Activated naive CD8-positive, alpha-beta T cell treated with anti-CD3 and anti-CD28 coated beads, Interleukin-2, amount 50 U/mL, for 24 hours (primary cell): ENCODE results near the gene C2CD4C.

Source experiments
- ATAC-seq: fragments of 150-1000 bp; cut with Tn5 transposase; one replicate; pipeline ENCODE4 v1.10.0; 2021
- DNase-seq: peaks from one replicate; pipeline ENCODE4 v3.0.0; 2021
- H3K27ac Mint-ChIP-seq: one replicate; pipeline ENCODE4 v1.8.0; 2021; ENCODE audit warnings: mild to moderate bottlenecking, mixed read lengths
- H3K27me3 Mint-ChIP-seq: one replicate; pipeline ENCODE4 v1.8.0; 2021; ENCODE audit warnings: mixed read lengths
- H3K36me3 Mint-ChIP-seq: one replicate; pipeline ENCODE4 v1.8.0; 2021; ENCODE audit warnings: low read depth, mixed read lengths
- H3K4me1 Mint-ChIP-seq: one replicate; pipeline ENCODE4 v1.8.0; 2021; ENCODE audit warnings: mixed read lengths
- H3K4me3 Mint-ChIP-seq: one replicate; pipeline ENCODE4 v1.8.0; 2021; ENCODE audit warnings: mild to moderate bottlenecking, moderate library complexity, mixed read lengths
- H3K9me3 Mint-ChIP-seq: one replicate; pipeline ENCODE4 v1.8.0; 2021; ENCODE audit warnings: mixed read lengths

C2CD4C gene

GRCh38 chr19:444677-445210 is 35.8 kb upstream of the C2CD4C start:
- ATAC-seq, result no peak
- Mint-ChIP-seq H3K27ac (no peak overlapping the region), H3K4me1 (peaks cover 4% of the 10 kb centered on the region), H3K9me3 (peaks cover 4% of the 10 kb centered on the region), H3K4me3 (no peak overlapping the region), H3K36me3 (no peaks in the 10 kb centered on the region), H3K27me3 (peaks cover 14% of the 10 kb centered on the region)
- DNase-seq, result no peak

DNA sequence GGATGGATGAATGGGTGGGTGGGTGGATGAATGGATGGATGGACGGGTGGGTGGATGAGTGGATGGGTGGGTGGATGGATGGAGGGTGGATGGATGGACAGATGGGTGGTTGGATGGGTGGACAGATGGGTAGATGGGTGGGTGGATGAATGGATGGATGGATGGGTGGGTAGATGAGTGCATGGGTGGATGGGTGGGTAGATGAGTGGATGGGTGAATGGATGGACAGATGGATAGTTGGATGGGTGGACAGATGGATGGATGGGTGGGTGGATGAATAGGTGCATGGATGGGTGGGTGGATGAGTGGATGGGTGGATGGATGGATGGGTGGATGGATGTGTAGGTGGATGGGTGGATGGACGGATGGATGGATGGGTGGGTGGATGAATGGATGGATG is 34.1 kb upstream of the C2CD4C start:
- H3K9me3 Mint-ChIP-seq, result peaks cover 4% of the 10 kb centered on the region
- peaks cover 4% of the 10 kb centered on the region for H3K4me1 Mint-ChIP-seq
- ATAC-seq, result no peak

GRCh38 chr19:442085-442484 is 33.1 kb upstream of the C2CD4C start:
- ATAC-seq, result no peak
- Mint-ChIP-seq H3K27ac (no peak overlapping the region), H3K36me3 (no peaks in the 10 kb centered on the region), H3K27me3 (peaks cover 20% of the 10 kb centered on the region), H3K4me3 (no peak overlapping the region), H3K9me3 (peaks cover 4% of the 10 kb centered on the region), H3K4me1 (peaks cover 4% of the 10 kb centered on the region)
- no peak for DNase-seq

More for the DNA sequence above, 34.1 kb upstream of the C2CD4C start:
- H3K36me3 Mint-ChIP-seq, result no peaks in the 10 kb centered on the region
- peaks cover 12% of the 10 kb centered on the region for H3K27me3 Mint-ChIP-seq
- no peak for DNase-seq
- H3K4me3 Mint-ChIP-seq, result no peak overlapping the region
- no peak overlapping the region for H3K27ac Mint-ChIP-seq

GRCh38 chr19:441213-441836 is 32.4 kb upstream of the C2CD4C start:
- Mint-ChIP-seq H3K36me3 (no peaks in the 10 kb centered on the region), H3K4me1 (peaks cover 4% of the 10 kb centered on the region), H3K4me3 (no peak overlapping the region), H3K27ac (no peak overlapping the region), H3K9me3 (peaks cover 4% of the 10 kb centered on the region), H3K27me3 (peaks cover 21% of the 10 kb centered on the region)
- ATAC-seq (no peak), DNase-seq (no peak)

DNA sequence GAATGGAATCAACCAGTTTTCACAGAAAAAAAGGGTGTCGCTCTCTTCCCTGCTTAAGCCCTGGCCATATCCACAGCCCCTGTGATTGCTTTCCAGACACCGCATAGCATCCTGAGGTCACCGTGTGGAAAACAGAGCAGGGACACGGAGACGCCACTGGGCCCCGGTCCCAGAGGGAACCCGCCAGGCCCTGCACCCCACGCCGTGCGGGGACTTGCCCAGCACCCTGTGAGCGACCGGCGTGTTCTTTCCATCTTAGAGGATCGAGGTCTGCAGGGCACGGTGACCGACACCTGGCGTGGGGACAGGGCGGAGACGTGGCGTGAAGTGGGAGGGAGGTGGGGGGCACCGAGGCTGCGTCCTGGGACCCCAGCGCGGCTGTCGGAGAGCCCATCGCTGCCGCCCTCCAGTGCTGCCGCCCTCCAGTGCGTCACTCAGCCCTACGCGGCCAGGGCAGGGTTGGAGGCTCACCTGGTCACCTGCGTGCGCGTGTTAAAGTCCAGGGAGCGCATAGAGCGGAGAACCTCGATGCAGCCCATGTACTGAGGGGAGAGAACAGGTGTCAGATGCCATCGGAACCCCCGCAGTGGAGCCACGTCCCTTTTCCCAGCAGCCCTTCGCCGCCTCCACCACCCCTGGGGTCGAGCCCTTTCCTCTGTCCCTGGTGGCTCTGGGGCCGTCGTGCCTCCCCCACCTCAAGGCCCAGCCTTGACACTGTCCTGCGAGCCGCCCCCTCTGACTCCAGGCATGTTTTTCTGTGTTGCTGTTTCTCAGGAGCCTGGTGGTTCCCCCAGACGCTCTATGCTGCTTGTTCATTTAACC is 31.7 kb upstream of the C2CD4C start:
- Mint-ChIP-seq H3K4me1 (peaks cover 4% of the 10 kb centered on the region), H3K27ac (no peak overlapping the region), H3K27me3 (peaks cover 21% of the 10 kb centered on the region), H3K9me3 (peaks cover 4% of the 10 kb centered on the region), H3K4me3 (no peak overlapping the region), H3K36me3 (no peaks in the 10 kb centered on the region)
- no peak for ATAC-seq
- no peak for DNase-seq

GRCh38 chr19:439167-439900 is 30.4 kb upstream of the C2CD4C start:
- Mint-ChIP-seq H3K27ac (no peak overlapping the region), H3K4me3 (no peak overlapping the region), H3K4me1 (peaks cover 4% of the 10 kb centered on the region), H3K36me3 (no peaks in the 10 kb centered on the region), H3K27me3 (peaks cover 21% of the 10 kb centered on the region), H3K9me3 (peaks cover 4% of the 10 kb centered on the region)
- no peak for DNase-seq
- no peak for ATAC-seq

DNA sequence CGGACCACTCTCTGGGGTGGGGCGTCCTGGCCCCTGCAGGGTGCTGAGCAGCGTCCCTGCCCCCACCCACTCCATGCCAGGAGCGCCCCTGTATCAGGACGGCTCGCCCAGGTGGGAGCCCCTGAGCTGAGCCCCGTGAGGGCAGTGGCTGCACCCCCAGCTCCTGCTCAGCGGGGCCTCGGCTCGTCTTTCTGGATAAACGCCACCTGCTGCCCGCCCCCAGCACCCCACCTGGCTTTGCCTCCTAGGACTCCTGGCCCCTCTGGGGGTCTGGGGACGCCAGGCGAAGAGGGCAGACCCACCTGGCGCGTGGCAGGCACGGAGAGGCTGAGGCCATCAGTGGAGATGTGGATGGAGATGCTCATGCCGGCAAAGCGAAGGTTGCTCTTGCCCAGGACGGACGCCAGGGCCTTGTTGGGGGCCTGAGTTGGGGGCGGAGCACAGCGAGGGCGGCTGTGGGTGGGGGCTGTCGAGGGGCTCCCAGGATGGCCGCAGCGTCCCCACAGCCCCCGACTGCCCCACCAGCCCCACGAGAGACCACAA is 29.5 kb upstream of the C2CD4C start:
- DNase-seq, result no peak
- H3K4me3 Mint-ChIP-seq, result no peak overlapping the region
- peaks cover 21% of the 10 kb centered on the region for H3K27me3 Mint-ChIP-seq
- peaks cover 4% of the 10 kb centered on the region for H3K4me1 Mint-ChIP-seq
- peaks cover 4% of the 10 kb centered on the region for H3K9me3 Mint-ChIP-seq
- H3K36me3 Mint-ChIP-seq, result no peaks in the 10 kb centered on the region
- ATAC-seq, result no peak
- no peak overlapping the region for H3K27ac Mint-ChIP-seq

- Mint-ChIP-seq H3K4me3 (no peak overlapping the region), H3K27me3 (peaks cover 21% of the 10 kb centered on the region), H3K9me3 (peaks cover 3% of the 10 kb centered on the region), H3K27ac (no peak overlapping the region), H3K4me1 (peaks cover 4% of the 10 kb centered on the region), H3K36me3 (no peaks in the 10 kb centered on the region)
- no peak for DNase-seq
- no peak for ATAC-seq
These were observed 28.1 kb upstream of the C2CD4C start for GRCh38 chr19:437041-437440.

GRCh38 chr19:436413-436950 is 27.5 kb upstream of the C2CD4C start:
- ATAC-seq, result no peak
- Mint-ChIP-seq H3K27ac (no peak overlapping the region), H3K36me3 (no peaks in the 10 kb centered on the region), H3K4me1 (peaks cover 2% of the 10 kb centered on the region), H3K27me3 (peaks cover 18% of the 10 kb centered on the region), H3K4me3 (no peak overlapping the region), H3K9me3 (no peaks in the 10 kb centered on the region)
- no peak for DNase-seq

DNA sequence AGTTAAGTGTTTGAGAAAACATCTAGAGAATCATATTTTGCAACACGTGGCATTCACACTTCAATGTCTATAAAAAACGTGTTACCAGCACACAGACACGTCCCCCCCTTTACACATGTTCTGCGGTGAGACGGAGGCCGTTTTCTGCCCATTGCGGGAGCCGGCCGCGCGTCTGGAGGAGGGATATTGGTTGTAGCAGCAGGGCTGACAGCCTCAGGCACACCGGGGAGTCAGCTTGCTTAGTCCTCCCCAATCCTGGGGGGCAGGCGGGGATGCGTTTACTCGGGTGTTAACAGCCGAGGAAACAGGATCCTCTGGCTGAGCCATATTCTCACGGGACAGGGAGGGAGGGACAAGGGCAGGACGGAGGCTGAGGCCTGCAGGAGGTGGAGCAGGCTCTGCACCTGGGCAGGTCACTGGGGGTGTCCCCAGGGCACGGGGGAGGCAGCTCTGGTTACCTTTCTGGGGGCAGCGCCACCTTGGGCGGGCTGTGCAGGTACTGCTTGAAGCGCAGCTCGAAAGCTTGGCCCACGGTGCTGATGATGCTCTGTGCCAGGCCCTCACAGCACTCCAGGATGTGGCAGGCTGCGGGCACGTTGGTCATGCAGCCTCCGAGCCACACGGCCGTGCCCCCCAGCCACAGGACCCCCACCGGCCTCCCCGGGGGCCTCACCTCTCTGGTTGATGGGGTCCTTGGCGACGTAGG is 26.9 kb upstream of the C2CD4C start:
- H3K9me3 Mint-ChIP-seq, result no peaks in the 10 kb centered on the region
- ATAC-seq (no peak), DNase-seq (no peak)
- no peak overlapping the region for H3K27ac Mint-ChIP-seq
- peaks cover 12% of the 10 kb centered on the region for H3K27me3 Mint-ChIP-seq
- H3K36me3 Mint-ChIP-seq, result no peaks in the 10 kb centered on the region
- no peak overlapping the region for H3K4me3 Mint-ChIP-seq
- H3K4me1 Mint-ChIP-seq, result no peaks in the 10 kb centered on the region

DNA sequence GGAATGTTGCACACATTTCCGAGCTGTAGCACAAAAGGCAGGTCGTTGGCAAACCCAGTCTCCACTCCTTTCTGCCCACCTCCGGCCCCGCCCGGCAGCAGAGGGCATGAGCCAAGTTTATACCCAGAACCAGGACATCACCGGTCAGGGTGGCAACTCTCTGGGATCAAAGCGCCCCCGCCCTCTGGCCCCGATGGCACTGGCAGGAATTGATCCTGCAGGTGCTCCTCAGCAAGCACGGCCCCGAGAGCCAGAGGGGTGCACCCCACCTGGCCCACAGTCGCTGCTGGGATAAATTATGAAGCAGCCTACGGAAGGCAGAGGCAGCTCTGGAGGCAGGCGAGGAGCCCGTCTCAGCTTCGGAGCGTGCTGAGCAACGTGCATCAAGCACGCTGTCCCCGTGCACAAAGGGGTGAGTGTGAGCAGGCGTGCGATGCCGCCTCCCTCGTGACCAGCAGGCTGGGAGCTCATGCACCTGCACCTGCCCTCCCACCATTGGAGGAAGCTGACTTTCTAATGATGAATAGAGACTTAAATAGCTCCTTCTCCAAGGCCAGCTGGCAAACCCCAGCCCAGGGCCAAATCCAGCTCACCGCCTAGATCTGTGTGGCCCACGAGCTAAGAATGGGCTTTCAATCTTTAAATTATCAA is 26.2 kb upstream of the C2CD4C start:
- Mint-ChIP-seq H3K27me3 (peaks cover 12% of the 10 kb centered on the region), H3K4me3 (no peak overlapping the region), H3K9me3 (no peaks in the 10 kb centered on the region), H3K4me1 (no peaks in the 10 kb centered on the region), H3K36me3 (no peaks in the 10 kb centered on the region), H3K27ac (no peak overlapping the region)
- no peak for DNase-seq
- ATAC-seq, result no peak

- H3K4me1 Mint-ChIP-seq, result no peaks in the 10 kb centered on the region
- no peaks in the 10 kb centered on the region for H3K9me3 Mint-ChIP-seq
- no peak for DNase-seq
- peaks cover 9% of the 10 kb centered on the region for H3K27me3 Mint-ChIP-seq
- no peak overlapping the region for H3K27ac Mint-ChIP-seq
- H3K4me3 Mint-ChIP-seq, result no peak overlapping the region
- no peak for ATAC-seq
- H3K36me3 Mint-ChIP-seq, result no peaks in the 10 kb centered on the region
These were observed 25.4 kb upstream of the C2CD4C start for GRCh38 chr19:434152-434960.

GRCh38 chr19:430701-431100 is 21.8 kb upstream of the C2CD4C start:
- Mint-ChIP-seq H3K4me1 (no peaks in the 10 kb centered on the region), H3K4me3 (no peak overlapping the region), H3K27ac (no peak overlapping the region), H3K27me3 (no peaks in the 10 kb centered on the region), H3K9me3 (no peaks in the 10 kb centered on the region), H3K36me3 (no peaks in the 10 kb centered on the region)
- ATAC-seq (no peak), DNase-seq (no peak)
